HG03354 (cell line): Measurements from ENCODE around the gene PTPN11.
"Not testable (repeated sequence)": the region's sequence is repeated elsewhere in the genome, so short reads cannot be mapped to it uniquely, and the experiment has no call there.

Experiments used
- ATAC-seq: cut with Tn5 transposase; IDR thresholded peaks from one replicate; pipeline ENCODE4 v1.9.1; 2021; ENCODE audit warnings: mild to moderate bottlenecking; ENCODE audit not compliant: unreplicated experiment, poor library complexity, severe bottlenecking

PTPN11 gene

DNA sequence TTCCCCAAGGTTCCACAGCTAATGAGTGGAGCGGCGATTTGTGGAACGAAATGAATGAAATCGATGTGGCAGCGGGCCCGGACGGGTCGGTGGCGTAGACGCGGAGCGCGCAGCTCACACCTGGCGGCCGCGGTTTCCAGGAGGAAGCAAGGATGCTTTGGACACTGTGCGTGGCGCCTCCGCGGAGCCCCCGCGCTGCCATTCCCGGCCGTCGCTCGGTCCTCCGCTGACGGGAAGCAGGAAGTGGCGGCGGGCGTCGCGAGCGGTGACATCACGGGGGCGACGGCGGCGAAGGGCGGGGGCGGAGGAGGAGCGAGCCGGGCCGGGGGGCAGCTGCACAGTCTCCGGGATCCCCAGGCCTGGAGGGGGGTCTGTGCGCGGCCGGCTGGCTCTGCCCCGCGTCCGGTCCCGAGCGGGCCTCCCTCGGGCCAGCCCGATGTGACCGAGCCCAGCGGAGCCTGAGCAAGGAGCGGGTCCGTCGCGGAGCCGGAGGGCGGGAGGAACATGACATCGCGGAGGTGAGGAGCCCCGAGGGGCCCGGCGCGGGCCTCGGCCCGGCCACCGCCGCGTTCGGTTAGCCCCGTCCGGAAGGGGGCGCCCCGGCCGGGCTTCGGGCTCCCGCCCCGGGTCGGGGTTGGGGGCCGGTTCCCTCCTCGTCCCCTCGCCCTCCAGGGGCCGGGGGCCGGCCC is at the start of gene PTPN11:
TSS of gene PTPN11 (plus strand) at position 340 of the 689 bp plus-strand sequence. CDS start at position 505, 165 bp downstream.
- peak; percentile 82 for ATAC-seq

DNA sequence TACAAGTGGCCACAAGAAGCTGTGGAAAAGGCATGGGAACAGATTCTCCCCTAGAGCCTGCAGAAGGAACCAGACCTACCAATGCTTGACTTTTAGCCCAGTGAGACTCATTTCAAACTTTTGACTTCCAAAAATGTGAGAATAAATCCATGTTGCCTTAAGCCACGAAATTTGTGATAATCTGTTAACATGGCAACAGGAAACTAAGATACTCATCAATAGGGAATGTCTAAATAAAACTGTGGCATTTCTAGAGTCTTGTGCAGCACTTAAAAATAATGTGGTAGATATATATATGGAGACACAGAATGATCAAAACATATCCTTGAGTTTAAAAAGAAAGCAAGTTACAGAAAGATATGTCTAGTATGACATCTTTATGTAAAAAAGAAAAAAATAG is 48.5 kb upstream of the PTPN11 start:
- ATAC-seq: no peak

DNA sequence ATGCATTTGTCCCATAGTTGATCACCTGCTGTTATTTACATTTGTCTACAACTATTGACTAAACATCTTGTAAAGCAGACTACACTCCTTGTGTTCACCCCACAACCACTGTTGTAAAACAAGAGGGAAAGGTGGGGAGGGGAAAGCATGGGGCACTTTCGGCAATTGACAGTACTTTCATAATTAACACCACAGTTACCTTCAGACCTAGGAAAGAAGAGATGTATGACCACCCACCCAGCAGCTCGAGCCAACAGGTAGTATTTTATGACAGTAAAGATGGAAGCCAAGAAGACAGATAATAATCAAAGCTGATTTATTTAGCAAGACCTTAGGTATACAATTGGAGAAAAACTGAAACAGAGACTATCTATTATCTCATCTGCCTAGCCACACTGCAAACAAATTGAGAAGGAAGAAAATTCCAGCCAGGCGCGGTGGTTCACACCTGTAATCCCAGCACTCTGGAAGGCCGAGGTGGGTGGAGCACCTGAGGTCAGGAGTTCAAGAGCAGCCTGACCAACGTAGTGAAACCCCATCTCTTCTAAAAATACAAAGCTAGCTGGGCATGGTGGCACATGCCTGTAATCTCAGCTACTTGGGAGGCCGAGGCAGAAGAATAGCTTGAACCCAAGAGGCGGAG is 47.8 kb upstream of the PTPN11 start:
- ATAC-seq: no peak

DNA sequence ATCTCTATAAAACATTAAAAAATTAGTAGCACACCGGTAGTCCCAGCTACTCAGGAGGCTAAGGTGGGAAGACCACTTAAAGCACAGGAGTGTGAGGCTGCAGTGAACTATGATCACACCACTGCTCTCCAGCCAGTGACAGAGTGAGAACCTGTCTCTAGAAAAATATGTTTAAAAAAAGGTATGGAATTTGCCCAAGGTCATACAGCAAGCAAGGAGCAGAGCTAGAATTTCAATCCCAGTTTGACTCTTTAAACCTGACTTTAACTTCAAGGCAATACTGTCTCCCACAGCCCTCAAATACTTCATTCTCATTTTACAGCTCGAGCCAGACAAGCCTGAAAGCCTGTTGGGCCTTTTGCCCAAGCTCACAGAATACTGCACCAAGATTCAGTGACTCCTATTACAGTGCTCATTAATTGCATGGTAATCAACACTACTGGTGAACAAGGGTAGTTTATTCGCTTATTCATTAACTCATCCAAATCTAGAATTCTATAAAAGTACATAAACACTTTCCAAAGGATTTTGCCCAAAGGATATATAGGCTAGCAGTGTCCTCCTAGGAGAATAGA is 44.5 kb upstream of the PTPN11 start:
- no peak for ATAC-seq

DNA sequence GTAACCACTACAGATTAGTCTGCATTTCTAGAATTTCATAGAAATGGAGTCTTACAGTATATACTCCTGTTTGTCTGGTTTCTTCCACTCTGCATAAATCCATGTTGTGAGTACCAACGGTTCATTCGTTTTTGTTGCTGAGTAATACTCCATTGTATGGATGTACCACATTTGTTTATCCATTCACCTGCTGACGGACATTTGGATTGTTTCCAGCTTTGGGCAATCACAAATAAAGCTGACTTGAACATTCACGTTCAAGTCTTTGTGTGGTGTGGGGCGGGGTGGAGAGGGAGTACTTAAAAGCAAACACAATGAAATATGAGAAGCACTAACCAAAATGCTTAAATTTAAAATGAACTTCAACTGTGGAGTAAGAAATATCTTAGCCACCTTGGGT is 43.6 kb upstream of the PTPN11 start:
- ATAC-seq: no peak

DNA sequence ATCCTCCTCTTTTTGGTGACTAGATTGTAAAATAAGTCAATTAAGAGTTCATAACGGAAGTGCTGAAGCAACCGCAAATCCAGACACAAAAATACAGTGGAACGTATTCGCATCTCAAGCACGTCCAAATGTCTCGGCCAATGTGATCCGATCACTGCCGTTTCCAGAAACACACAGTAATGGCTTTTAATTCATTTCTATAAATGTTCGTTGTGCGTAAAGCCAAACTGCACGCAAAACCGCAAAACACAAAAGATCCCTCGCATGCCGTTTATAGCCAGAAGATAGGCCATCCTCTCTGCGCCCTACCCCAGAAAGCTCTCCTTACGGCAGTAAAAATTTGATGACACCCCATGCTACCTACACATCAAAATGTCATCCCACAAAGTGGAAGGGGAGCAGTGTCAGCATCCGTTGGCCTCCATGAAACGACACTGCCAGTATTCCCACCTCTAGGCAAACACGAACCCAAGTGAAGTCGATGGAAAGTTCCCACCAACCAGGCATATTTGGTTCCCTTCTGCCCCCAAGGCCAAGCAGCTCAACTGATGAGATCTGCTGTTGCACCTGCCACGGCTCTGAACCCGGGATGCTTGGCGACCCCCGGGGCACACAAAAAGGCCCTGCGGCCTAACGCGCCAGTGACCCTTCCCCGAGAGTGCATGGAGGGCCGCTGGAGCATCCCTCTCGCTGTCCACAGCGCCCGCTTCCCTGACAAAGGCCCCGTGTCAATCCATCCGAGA is 37.9 kb upstream of the PTPN11 start:
- no peak for ATAC-seq

DNA sequence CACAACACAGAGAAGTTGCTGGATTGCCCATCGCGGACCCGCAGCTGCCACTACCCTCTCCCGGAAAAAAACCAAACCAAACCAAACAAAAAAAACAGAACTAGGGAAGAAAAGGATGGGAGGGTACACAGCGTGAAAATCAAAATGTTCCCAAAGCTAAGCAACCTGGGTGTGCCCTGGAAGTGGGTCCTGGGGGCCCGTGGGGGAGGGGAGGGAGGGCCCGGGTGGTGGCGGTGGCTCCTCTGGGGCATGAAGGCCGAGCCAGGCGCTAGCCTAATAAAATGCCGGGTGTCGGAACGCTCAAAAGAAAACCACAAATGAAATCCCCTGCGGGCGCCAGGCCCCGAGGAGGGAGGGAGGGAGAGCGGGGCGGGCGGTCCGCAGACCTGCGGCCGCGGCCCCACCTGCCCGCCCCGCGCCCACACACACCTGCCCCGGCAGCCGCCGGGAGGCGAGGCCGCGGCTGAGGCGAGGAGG is 37.3 kb upstream of the PTPN11 start:
- peak; percentile 58 for ATAC-seq

DNA sequence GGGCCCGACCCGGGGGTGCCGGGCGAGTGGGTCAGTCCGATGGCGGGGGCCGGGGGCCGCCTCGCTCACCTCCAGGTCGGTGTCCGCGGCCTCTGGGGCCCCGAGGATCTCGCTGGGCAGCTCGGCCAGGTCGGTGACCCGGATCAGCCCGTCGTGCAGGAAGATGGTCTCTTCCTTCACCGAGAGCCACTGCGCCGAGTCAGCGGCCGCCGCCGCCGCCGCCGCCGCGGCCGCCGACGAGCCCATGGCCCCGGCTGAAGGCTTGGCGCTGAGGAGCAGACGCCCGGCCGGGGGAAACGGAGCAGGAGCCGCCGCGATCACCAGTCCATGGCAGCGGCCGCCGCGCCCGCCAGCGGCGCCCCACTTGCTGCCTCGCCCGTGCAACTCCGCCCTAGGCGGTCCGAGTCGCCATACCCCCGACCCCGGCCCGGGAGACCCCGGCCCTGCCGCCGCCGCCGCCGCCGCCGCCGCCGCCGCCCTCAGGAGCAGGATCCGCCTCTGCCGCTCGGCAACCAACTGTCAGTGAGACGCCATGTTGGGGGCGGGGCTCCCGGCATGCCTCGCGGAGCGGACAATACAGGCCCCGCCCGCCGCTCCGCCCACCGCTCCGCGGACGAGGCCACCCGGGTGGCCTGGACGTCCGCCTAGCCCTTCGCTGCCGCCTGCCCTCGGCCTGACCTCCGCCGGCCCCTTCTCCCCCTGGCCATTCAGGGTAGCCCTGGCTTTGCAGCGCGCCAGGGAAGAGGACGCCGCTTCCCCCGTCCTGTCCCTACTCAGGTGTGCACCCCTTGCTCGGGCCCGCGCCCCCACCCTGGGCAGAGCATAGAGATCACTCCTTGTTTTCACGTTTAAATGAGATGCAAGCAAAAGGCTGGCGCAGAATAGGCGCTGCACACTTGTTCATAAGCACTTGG is 36.6 kb upstream of the PTPN11 start, which contains the start of gene HECTD4:
TSS of gene HECTD4 (minus strand) at position 549 of the 914 bp plus-strand sequence. CDS start at position 246, 303 bp downstream.
- ATAC-seq: peak; percentile 92

DNA sequence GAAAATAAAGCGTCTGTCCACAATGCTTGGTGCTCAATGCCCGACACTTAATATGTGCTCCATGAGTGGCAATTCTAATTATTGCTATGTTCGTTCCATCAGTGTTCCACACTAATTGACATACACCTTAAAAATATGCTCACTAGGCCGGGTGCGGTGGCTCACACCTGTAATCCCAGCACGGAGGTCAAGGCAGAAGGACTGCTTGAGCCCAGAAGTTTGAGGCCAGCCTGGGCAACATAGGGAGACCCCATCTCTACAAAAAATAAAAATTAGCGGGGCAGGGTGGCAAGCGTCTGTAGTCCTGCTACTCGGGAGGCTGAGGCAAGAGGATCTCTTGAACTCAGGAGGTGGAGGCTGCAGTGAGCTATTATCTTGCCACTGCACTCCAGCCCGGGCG is 35.9 kb upstream of the PTPN11 start:
- no peak for ATAC-seq

DNA sequence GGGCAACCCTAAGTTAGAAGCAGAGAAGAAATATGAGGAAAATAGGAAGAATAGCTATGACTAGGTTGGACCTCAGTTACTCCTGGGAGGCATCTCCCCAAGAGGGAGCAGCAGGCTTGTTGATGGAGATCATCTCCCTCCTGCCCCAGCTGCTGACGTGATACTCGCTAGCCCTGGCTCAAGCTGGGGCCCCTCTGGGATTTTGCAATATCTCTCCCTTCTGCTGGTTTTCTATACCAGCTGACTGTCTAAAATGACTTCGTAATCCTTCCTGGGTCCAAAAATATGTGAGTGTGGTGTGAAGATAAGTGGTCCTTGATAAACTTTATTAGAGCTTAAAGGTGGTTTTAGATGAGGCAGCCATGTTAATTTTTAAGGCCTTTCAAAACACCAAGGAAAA is 32.0 kb upstream of the PTPN11 start:
- no peak for ATAC-seq

DNA sequence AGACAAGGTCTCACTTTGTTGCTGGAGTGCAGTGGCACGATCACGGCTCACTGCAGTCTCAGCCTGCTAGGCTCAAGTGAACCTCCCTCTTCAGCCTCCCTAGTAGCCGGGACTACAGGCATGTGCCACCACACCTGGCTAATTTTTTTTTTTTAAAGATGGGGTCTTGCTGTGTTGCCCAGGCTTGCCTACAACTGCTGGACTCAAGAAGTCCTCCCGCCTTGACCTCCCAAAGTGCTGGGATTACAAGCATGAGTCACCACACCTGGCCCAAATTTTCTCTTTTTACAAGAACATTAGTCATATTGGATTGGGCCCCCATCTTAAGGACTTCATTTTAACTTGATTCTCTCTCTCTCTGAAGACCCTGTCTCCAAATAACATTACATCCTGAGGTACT is 29.5 kb upstream of the PTPN11 start:
- no peak for ATAC-seq

DNA sequence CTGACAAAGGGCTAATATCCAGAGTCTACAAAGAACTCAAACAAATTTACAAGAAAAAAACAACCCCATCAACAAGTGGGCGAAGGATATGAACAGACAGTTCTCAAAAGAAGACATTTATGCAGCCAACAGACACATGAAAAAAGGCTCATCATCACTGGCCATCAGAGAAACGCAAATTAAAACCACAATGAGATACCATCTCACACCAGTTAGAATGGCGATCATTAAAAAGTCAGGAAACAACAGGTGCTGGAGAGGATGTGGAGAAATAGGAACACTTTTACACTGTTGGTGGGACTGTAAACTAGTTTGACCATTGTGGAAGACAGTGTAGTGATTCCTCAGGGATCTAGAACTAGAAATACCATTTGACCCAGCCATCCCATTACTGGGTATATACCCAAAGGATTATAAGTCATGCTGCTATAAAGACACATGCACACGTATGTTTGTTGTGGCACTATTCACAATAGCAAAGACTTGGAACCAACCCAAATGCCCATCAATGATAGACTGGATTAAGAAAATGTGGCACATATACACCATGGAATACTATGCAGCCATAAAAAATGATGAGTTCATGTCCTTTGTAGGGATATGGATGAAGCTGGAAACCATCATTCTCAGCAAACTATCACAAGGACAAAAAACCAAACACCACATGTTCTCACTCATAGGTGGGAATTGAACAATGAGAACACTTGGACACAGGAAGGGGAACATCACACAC is 28.7 kb upstream of the PTPN11 start:
- not testable (repeated sequence) for ATAC-seq

DNA sequence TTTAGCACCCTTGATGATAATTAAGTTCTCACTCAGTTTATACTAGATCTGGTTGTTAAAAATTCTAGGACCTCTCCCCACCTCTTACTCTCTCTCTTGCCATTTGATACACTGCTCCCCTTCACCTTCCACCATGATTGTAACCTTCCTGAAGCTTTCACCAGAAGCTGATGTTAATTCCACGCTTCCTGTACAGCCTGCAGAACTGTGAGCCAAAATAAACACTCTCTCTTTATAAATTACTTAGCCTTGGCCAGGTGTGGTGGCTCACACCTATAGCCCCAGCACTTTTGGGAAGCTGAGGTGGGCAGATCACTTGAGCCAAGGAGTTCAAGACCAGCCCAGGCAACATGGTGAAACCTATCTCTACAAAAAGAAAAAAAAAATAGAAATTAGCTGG is 25.4 kb upstream of the PTPN11 start:
- no peak for ATAC-seq

DNA sequence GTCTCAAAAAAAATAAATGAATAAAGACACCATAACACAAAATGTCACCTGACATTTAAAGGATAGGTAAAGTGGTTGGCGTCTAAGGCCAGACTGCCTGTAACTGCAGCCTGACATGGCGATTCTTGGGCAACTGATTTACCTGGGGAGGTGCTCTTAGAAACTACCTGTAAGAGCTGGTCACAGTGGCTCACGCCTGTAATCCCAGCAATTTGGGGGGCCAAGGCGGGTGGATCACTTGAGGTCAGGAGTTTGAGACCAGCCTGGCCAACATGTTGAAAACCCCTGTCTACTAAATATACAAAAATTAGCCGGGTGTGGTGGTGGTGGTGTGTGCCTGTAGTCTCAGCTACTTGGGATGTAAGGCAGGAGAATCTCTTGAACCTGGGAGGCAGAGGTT is 17.7 kb upstream of the PTPN11 start:
- no peak for ATAC-seq

DNA sequence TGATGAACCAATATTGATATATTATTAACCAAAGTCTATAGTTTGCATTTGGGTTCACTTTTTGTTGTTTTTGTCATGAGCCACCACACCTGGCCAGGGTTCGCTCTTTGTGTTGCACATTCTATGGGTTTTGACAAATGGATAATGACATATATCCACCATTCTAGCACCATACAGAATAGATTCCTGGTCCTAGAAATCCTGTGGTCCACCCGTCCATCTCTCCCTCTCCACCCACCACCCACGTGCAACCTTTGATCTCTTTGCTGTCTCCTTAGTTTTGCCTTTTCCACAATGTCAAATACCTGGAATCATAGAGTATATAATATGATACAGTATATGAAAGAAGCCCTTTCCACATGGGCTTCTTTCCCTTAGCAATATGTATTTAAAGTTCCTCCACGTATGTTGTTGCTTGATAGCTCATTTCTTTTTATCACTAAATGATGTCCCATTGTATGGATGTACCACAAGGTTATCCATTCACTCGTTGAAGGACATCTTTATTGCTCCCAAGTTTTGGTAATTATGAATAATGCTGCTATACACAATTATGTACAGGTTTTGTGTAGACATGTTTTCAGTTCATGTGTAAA is 16.7 kb upstream of the PTPN11 start:
- no peak for ATAC-seq

DNA sequence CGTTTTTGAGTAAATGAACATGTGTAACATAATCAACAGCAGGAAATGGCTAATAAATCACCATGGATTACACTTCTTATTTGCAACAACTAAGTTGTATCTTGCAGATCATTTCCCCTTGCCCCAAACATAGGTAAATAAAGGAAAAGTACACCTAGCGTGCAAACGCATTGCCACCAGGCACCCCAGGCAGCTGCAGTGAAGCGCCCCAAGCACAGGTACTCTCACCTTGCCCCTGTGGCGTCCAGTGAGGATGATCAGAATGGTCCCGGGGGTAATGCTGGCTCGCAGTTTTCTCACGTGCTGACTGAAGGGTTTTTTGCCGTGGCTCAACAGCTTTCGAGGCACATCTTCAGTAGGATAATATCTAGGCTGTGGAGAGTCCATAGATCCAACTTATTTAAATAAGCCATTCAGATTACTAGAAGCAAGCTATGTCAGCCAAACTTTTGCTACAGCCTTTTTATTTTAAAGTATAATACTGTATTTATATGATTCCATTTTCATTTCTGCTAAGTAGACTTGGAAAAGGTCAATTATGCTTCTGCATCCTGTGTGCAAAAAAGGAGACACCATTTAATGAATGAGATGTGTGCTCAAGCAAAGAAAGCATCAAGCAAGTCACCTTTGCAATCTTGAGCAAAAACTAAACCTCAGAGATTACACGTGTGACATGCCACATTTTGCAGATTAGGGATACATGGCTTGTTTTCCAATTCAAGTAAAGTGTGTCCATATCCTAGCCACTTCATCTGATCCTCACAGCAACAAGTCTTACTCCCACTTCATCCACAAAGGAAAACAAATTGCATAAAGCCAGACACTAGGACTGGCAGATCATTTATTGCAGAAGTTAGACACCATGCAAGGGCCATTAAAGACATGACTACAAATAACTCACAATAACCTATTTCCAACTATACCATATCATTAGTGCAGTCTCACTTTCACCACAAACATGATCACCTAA is 11.9 kb upstream of the PTPN11 start:
- ATAC-seq: no peak

DNA sequence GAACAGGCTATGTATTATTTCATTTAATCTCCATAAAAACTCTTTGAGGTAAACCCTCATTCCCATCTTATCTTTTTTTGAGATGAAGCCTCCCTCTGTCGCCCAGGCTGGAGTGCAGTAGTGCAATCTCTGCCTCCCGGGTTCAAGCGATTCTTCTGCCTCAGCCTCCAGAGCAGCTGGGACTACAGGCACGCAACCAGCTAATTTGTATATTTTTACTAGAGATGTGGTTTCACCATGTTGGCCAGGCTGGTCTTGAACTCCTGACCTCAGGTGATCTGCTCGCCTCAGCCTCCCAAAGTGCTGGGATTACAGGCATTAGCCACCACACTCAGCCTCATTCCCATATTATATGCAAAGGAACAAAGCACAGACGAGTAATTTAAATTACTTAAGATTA is 11.1 kb upstream of the PTPN11 start:
- not testable (repeated sequence) for ATAC-seq
